Stomach (tissue), 4 donors: ENCODE results near the gene CIDEB.

Experiments
- EP300 ChIP-seq: sonication (generic); formaldehyde crosslinking; IDR thresholded peaks from one replicate; pipeline ENCODE4 v1.6.1; 2017; ENCODE audit warnings: antibody characterized with exemption
- TF ChIP-seq, protein P1 (sequence below), 7 experiments: fragments of 450-650 bp in 4 of 7; fragments of 200-600 bp in 3 of 7; sonication (generic) in 3 of 7; IDR thresholded peaks; one replicate each; pipeline ENCODE4 v1.5.1; 2016 to 2019; ENCODE audit warnings: antibody characterized with exemption in 7 of 7, control low read depth in 2 of 7, mild to moderate bottlenecking in 1 of 7

DNA sequence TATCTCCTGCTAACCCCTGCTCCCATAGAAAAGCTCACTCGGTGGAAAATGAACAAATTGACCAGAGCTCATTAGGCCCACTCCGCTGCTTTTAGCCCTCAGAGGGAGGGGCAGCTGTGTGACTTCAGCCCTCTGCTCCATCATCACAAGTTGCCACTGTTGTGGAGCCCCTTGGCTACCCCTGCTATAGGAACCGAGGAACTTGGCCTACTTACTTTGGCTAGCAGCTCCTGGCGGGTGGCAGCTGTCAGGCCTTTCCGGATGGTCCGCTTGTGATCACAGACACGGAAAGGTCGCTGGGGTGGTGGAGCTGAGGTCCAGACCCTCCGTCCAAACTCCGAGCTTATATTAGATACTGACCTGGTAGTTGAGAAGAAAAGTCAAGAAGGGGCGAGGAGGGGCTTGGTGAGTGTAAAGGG lies 612 bp downstream of the CIDEB start:
- TF ChIP-seq, protein P1, sequence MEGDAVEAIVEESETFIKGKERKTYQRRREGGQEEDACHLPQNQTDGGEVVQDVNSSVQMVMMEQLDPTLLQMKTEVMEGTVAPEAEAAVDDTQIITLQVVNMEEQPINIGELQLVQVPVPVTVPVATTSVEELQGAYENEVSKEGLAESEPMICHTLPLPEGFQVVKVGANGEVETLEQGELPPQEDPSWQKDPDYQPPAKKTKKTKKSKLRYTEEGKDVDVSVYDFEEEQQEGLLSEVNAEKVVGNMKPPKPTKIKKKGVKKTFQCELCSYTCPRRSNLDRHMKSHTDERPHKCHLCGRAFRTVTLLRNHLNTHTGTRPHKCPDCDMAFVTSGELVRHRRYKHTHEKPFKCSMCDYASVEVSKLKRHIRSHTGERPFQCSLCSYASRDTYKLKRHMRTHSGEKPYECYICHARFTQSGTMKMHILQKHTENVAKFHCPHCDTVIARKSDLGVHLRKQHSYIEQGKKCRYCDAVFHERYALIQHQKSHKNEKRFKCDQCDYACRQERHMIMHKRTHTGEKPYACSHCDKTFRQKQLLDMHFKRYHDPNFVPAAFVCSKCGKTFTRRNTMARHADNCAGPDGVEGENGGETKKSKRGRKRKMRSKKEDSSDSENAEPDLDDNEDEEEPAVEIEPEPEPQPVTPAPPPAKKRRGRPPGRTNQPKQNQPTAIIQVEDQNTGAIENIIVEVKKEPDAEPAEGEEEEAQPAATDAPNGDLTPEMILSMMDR (IDR thresholded peaks at IDR 0.05) = no peak
- TF ChIP-seq EP300 = no peak
